ENCODE results near the gene FRMD5.
"Not testable (repeated sequence)": the region's sequence is repeated elsewhere in the genome, so short reads cannot be mapped to it uniquely, and the experiment has no call there.

The FRMD5 gene

GRCh38 chr15:44028349-44028748, 166.7 kb downstream of the FRMD5 start:
- no peak for DNase-seq

DNA sequence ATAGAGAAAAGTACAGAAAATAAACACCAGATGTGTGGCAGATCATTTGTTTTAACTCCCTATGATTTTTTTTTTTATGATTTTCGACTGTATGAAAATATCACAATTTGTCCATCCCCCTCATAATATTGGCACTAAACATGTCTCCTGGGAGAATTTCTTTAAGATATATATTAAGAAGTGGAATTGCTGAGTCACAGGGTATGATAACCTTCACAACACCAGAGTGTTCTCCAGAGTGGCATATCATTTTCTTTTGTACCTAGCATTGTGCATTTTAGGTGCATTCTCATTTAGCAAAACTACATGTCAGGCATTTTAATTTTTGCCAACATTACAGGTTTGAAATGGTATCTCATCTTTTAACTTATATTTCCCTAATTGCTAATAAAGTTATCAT, 170.9 kb downstream of the FRMD5 start:
- no peak for DNase-seq

- no peak for DNase-seq
These were observed 171.9 kb downstream of the FRMD5 start for GRCh38 chr15:44023176-44023575.

DNA sequence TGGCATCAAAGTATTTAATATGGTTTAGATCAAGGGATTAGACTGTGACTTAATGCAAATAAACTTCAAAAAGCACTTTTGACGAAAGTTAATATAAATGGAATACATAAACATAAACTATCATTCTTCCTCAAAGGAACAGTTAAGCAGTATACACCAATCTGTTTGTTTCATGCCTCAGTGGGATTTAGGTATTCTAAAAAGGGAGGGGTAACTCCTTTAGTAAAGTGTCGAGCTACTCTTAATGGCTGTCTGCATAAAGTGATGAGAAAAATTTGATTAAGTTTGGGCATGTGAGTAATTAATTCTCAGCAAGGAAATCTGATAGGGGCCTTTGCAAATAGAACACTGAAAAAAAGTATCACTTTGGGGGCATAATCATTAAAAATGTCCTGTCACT, 176.9 kb downstream of the FRMD5 start:
- DNase-seq: no peak

GRCh38 chr15:44015545-44016305, 179.3 kb downstream of the FRMD5 start:
- no peak for DNase-seq

DNA sequence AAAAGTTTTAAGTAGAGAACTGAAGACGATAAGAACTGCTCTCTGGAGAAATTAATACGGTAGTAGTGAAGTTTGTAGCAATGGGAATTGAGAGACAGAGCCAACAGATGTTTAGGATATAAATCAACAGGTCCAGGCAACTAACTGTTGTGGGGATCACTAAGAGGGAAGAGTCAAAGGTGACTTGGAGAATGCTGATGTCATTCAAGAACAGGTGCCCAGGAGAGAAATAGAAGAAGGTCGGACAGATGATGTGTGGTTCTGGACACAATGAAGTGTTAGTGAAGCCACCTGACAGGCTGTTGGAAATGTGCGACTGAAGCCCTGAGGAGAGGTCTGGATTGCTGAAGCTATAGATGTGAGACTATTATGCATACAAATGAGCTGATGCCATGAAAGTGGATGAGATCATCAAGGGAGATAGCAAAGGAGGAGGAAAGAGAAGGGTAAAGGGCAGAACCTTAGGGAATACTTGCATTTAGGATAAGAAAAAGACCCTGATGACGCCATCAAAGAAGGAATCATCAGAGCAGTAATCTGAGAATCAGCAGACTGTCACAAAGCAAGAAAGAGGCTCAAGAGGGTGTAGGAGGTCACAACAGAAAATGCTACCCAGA, 183.7 kb downstream of the FRMD5 start:
- no peak for DNase-seq

GRCh38 chr15:44010089-44010488, 185.0 kb downstream of the FRMD5 start:
- DNase-seq: no peak

DNA sequence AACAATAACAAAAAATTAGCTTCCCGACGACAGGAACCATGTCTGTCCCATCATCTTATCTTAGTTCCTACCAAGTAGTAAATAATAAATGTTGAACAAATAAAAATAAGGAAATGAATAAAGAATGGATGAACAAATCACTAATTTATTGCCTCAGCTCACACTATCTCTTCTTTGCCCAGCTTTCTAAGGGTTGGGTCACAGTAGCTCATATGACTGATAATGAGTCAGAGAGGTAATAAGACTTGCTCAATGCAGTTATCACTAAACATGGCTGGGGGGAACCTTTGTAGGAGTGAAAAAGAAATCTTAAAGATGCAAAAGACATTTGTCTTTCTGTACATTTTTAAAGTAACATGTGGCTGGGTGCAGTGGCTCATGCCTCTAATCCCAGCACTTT, 186.0 kb downstream of the FRMD5 start:
- no peak for DNase-seq

DNA sequence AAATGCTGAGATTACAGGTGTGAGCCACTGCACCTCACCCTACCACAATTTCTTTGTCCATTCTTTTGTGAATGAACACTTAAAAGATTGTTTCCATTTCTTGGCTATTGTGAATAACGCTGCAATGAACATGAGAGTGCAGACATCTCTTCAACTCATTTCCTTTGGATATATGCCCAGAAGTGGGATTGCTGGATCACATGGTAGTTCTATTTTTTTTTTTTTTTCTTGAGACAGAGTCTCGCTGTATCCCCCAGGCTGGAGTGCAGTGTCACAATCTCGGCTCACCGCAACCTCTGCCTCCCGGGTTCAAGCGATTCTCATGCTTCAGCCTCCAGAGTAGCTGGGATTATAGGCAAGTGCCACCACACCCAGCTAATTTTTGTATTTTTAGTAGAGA, 194.8 kb downstream of the FRMD5 start:
- not testable (repeated sequence) for DNase-seq

GRCh38 chr15:43998607-43999006, 196.5 kb downstream of the FRMD5 start:
- DNase-seq: no peak

DNA sequence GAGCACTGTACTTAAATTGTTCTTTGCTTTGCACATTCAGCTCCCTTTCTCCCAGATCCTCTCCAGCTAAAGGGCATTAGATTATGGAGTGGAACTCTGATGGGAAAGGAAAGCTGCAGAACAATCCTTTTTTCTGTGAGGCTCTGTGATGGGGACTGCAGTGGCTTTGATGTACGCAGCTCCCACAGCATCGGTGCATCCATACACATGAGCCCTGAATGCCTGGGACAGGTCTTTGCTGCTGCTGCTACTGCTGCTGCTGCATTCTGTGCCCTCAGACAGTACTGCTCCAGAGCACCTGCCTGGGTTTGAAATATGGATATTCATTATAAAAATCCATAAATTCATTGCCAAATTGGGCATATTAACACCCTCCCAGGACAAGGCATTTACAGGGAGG, 203.9 kb downstream of the FRMD5 start:
- DNase-seq: no peak

DNA sequence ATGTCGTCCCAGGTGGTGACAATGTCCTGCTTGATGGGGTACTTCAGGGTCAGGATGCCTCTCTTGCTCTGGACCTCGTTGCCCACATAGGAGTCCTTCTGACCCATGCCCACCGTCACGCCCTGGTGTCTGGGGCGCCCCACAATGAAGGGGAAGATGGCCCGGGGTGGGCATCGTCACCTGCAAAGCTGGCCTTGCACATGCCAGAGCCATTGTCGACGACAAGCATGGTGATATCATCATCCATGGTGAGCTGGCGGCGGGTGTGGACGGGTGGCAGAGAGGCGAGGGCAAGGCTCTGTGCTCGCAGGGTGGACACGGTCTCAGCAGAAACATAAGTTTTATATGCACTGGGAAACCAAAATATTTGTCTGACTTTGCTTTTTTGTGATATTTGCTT, 205.1 kb downstream of the FRMD5 start:
- DNase-seq: no peak

- no peak for DNase-seq
These were observed 206.2 kb downstream of the FRMD5 start for GRCh38 chr15:43988900-43989299.

DNA sequence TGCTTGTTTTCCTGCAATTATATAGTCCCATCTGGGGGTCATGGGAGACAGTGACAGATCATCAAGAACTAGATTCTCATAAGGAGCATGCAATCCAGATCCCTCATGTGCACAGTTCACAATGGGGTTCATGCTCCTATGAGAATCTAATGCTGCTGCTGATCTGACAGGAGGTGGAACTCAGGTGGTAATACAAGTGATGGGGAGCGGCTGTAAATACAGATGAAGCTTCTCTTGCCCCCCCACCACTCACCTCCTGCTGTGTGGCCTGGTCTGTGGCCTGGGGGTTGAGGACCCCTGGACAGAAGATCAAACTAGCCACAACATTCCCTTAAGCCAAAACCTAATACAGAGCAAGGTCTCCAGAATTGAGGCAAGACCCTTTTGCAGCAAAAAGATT, 207.1 kb downstream of the FRMD5 start:
- DNase-seq: no peak

- DNase-seq: no peak
These were observed 208.9 kb downstream of the FRMD5 start for GRCh38 chr15:43985976-43986680.

GRCh38 chr15:43981576-43981975, 213.5 kb downstream of the FRMD5 start:
- DNase-seq: no peak

DNA sequence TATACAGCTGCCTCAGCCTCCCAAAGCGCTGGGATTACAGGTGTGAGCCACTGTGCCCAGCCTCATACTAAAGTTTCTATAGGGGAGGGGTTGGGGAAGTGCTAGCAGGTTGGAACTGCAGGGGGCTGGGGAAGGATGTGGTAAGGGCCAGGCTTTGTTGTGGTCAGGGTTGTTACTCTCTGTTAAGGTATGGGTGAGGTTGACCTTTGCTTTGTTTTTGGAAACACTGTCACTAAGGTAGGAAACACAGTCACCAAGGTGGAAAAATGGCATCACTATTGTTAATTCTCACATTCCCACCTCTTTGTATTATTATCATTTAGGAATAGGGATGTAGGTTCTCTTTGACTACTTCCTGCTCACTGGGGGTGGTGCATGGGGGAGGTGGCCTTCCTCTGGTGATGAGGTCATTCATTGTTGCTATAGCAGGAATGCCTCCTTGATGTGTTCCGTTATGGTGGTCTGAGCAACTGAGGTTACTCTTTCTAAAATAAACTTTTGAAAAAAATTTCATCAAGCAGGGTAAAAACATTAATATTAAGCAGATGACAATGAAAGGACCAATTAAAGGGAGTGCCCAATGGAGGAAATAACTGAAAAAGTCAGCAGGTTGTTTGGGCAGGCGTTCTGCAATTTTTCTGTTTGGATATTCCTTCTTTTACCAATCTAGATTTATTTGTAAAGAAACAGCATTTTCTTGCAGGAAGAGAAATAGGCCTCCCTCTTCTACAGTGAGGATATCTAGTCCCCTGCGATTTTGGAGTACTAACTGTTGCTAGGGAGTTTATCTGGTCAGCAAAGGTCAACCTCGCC, 217.8 kb downstream of the FRMD5 start:
- DNase-seq: no peak

DNA sequence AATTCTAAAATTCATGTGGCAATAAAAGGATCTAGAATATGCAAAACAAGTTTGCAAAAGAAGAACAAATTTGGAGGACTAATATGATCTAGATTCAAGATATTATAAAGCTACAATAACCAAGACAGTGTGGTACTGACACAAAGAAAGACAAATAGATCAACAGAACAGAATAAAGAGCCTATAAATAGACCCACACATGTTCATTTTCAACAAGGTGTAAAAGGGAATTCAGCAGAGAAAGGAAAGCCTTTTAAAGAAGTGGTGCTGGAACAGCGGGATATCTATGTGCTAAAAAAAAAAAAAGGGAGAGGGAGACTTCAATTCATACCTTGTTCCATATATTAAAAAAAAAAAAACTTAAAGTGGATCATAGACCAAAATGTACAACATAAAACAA, 219.3 kb downstream of the FRMD5 start:
- DNase-seq: no peak

DNA sequence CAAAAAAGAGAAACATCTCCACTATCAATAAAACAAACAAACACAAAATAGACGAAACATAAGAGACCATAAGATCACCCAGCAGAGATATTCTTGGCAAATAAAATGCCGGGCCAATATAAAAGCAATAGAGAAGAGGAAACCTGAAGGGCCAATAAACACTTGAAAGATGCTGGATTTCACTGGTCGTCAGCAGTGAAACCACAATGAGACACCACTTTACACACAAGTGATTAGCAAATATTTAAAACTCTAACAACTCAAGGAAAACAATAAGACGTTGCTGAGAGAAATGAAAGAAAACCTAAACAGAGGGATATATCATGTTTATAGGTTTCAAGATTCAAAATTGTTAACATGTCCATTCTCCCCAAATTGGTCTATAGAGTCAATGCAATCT, 219.7 kb downstream of the FRMD5 start:
- DNase-seq: no peak

- no peak for DNase-seq
These were observed 220.2 kb downstream of the FRMD5 start for GRCh38 chr15:43974852-43975251.

- DNase-seq: no peak
These were observed 225.2 kb downstream of the FRMD5 start for GRCh38 chr15:43969802-43970375.

- DNase-seq: no peak
These were observed 226.5 kb downstream of the FRMD5 start for GRCh38 chr15:43968551-43968950.

DNA sequence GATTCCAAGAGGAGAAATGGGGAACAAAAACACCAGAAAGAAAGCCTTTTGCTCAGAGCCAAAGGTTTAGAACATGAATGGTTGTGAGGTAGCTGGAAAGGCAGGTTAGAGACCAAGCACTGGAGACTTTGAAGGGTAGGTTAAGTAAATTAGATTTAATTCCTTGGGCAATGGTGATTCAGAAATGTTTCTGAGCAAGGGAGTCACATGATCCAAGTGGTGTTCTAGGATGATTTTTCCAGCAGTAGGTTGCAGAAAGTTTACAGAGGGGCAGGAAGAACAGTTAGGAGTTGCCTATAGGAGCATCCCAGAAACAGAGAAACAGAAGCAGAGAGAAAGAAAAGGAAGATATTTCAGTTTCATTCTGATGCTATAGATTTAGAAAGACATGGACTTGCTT, 228.4 kb downstream of the FRMD5 start:
- DNase-seq: no peak

Data from amniotic stem cell (primary cell).